K562 (cell line): Measurements from ENCODE around the gene LRRC57. TPM values are rescaled to one million over a fixed set of nuclear protein-coding genes. Genes with fewer than 3 reads are reported as not detected.

Experiments used
- ATF1 ChIP-seq, 2 experiments: fragments of 450-650 bp in 1 of 2; IDR thresholded peaks; 2 replicates each; pipeline ENCODE4 v1.6.1; 2016; ENCODE audit warnings: missing compliant biosample characterization in 1 of 2, missing genetic modification characterization in 1 of 2
- CBX1 ChIP-seq: sonication (generic); IDR thresholded peaks from 2 replicates; pipeline ENCODE4 v1.6.1; 2016; ENCODE audit warnings: antibody characterized with exemption, low read depth, mild to moderate bottlenecking
- DPF2 ChIP-seq: fragments of 450-650 bp; IDR thresholded peaks from 2 replicates; pipeline ENCODE4 v1.6.1; 2016
- MBD2 ChIP-seq: sonication (generic); IDR thresholded peaks from 2 replicates; pipeline ENCODE4 v1.6.1; 2016; ENCODE audit warnings: low read depth, borderline replicate concordance
- NR3C1 ChIP-seq: sonication (generic); formaldehyde crosslinking; IDR thresholded peaks from 2 replicates; pipeline ENCODE4 v1.8.1; 2022; ENCODE audit warnings: missing genetic modification reagents
- RBFOX2 ChIP-seq: fragments of 200-400 bp; formaldehyde crosslinking; IDR thresholded peaks from 2 replicates; pipeline ENCODE4 v1.6.1; 2017; ENCODE audit warnings: low read depth, mild to moderate bottlenecking, low read length, moderate library complexity
- SIN3A ChIP-seq, 2 experiments: fragments of 150-350 bp in 1 of 2; IDR thresholded peaks; 2 replicates each; pipeline ENCODE4 v1.6.1; 2011 to 2016; ENCODE audit warnings: borderline replicate concordance in 2 of 2, low read depth in 2 of 2, low read length in 2 of 2, mild to moderate bottlenecking in 2 of 2, moderate library complexity in 2 of 2; ENCODE audit not compliant: control insufficient read depth in 1 of 2
- SNIP1 ChIP-seq: fragments of 450-650 bp; IDR thresholded peaks from 2 replicates; pipeline ENCODE4 v1.7.1; 2017; ENCODE audit warnings: low read depth, mild to moderate bottlenecking
- TAF7 ChIP-seq: fragments of 450-650 bp; IDR thresholded peaks from 2 replicates; pipeline ENCODE4 v1.6.1; 2016; ENCODE audit warnings: missing genetic modification characterization, missing compliant biosample characterization
- TEAD4 ChIP-seq, 2 experiments: sonication (generic) in 1 of 2; formaldehyde crosslinking in 1 of 2; IDR thresholded peaks; 2 replicates each; pipeline versions ENCODE4 v1.6.1 to v1.8.0; 2012 to 2022; ENCODE audit warnings: borderline replicate concordance in 1 of 2, inconsistent platforms in 1 of 2, low read length in 1 of 2, mild to moderate bottlenecking in 1 of 2, missing genetic modification reagents in 1 of 2
- ZBTB1 ChIP-seq: sonication (generic); formaldehyde crosslinking; IDR thresholded peaks from 2 replicates; pipeline ENCODE4 v1.8.1; 2023; ENCODE audit warnings: missing genetic modification reagents, low read depth, mild to moderate bottlenecking, borderline replicate concordance
- ZNF282 ChIP-seq: sonication (generic); formaldehyde crosslinking; IDR thresholded peaks from 2 replicates; pipeline ENCODE4 v1.8.1; 2023; ENCODE audit warnings: missing genetic modification reagents
- ZNF347 ChIP-seq: fragments of 450-650 bp; formaldehyde crosslinking; IDR thresholded peaks from 2 replicates; pipeline ENCODE4 v1.4.0; 2020; ENCODE audit warnings: low read depth, mild to moderate bottlenecking, moderate library complexity
- ZNF561 ChIP-seq: fragments of 450-650 bp; formaldehyde crosslinking; conservative IDR thresholded peaks from 2 replicates; pipeline ENCODE4 v1.4.0; 2020; ENCODE audit warnings: mild to moderate bottlenecking, moderate library complexity
- polyA plus RNA-seq, 8 experiments: library from polyadenylated mRNA; depleted of rRNA in 4 of 8; stranded (reverse) in 5 of 8; unstranded in 3 of 8; fragments of >200 nt; fragmentation: Nextera tagmentation in 2 of 8; fragmentation: Illumina TruSeq in 1 of 8; extraction: Ambion mirVana in 2 of 8; extraction: Trizol in 1 of 8; gene quantifications; 2 replicates each; pipeline versions ENCODE4 v1.2.1 to v1.2.3, GENCODE V29; 2011 to 2014; ENCODE audit warnings: inconsistent platforms in 1 of 8, missing spikeins in 1 of 8
- total RNA-seq, 7 experiments: library from RNA; depleted of rRNA in 6 of 7; stranded (reverse); fragments of >200 nt in 6 of 7; fragmentation: Illumina TruSeq in 2 of 7; extraction: Trizol in 2 of 7; gene quantifications; 2 replicates each; pipeline versions ENCODE4 v1.2.1 to v1.2.3, GENCODE V29; 2011 to 2021; ENCODE audit warnings: low replicate concordance in 1 of 7
- TF ChIP-seq, protein P1 (sequence below), 2 experiments: fragments of 150-350 bp in 1 of 2; IDR thresholded peaks; 2 replicates each; pipeline ENCODE4 v1.6.1; 2012 to 2016; ENCODE audit warnings: low read depth in 2 of 2, low read length in 2 of 2, mild to moderate bottlenecking in 1 of 2, moderate library complexity in 1 of 2
- TF ChIP-seq, protein P2 (sequence below): fragments of 250-450 bp; sonication (Bioruptor Pico); IDR thresholded peaks from 2 replicates; pipeline ENCODE4 v1.8.0; 2022; ENCODE audit warnings: inconsistent platforms
- TF ChIP-seq, protein P3 (sequence below): sonication (generic); formaldehyde crosslinking; IDR thresholded peaks from 2 replicates; pipeline ENCODE4 v1.8.1; 2023; ENCODE audit warnings: mild to moderate bottlenecking, missing genetic modification reagents

The LRRC57 gene
- total and polyA plus RNA-seq, 9 of the 15 experiments (the other 6 are each of a cell fraction or from before 2014, with no cell fraction given), result 3.9 to 20.4 (median 14.8) TPM

DNA sequence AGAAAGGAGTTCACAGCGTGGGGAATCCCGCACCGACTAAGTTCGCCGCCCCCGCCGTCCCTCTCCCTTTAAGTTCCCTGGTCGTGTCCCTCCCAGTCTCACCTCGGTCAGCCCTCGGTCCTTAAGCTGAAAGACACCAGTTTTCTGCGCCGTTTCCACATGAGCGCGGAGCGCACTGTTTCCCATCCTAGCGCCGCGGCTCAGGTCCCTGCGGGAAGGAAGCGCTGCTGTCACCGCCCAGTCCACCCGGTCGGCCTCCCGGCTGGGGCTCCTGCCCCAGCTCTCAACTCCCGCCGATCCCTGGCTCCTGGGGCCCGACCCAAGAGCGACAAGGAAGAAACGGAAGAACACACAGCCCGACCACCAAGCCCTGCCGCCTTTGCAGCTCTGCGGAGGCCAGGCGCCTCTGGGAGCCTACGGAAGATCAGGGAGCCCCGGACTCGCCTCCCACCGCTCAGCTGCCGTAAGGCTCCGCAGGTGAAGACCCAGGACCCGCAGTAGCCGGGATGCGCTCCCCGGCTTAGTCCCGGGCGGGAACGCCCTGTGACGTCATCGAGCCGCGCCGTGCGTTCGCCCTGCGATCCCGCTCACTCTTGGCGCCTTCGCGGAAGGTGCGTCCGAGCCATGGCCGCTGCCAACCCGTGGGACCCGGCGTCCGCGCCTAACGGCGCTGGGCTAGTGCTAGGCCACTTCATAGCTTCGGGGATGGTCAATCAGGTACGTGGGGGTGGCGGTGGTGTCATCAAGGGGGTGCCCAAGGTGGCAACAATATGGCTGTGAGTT, at the start of gene LRRC57, which contains the start of gene HAUS2 (continued):
- peak; percentile 34; the same call in 1 of the 2 replicates for TF ChIP-seq MBD2
- TF ChIP-seq ZNF561 (CRISPR knock-in tag), result no peak
- peak; percentile 69 to 94; a peak in 3 of 4 replicates for TF ChIP-seq SIN3A (IDR thresholded peaks at IDR 0.05; ENCODE audit: borderline replicate concordance in 2 of 2, control insufficient read depth in 1 of 2, low read depth in 2 of 2, low read length in 2 of 2)
- TF ChIP-seq, protein P1, sequence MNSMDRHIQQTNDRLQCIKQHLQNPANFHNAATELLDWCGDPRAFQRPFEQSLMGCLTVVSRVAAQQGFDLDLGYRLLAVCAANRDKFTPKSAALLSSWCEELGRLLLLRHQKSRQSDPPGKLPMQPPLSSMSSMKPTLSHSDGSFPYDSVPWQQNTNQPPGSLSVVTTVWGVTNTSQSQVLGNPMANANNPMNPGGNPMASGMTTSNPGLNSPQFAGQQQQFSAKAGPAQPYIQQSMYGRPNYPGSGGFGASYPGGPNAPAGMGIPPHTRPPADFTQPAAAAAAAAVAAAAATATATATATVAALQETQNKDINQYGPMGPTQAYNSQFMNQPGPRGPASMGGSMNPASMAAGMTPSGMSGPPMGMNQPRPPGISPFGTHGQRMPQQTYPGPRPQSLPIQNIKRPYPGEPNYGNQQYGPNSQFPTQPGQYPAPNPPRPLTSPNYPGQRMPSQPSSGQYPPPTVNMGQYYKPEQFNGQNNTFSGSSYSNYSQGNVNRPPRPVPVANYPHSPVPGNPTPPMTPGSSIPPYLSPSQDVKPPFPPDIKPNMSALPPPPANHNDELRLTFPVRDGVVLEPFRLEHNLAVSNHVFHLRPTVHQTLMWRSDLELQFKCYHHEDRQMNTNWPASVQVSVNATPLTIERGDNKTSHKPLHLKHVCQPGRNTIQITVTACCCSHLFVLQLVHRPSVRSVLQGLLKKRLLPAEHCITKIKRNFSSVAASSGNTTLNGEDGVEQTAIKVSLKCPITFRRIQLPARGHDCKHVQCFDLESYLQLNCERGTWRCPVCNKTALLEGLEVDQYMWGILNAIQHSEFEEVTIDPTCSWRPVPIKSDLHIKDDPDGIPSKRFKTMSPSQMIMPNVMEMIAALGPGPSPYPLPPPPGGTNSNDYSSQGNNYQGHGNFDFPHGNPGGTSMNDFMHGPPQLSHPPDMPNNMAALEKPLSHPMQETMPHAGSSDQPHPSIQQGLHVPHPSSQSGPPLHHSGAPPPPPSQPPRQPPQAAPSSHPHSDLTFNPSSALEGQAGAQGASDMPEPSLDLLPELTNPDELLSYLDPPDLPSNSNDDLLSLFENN (IDR thresholded peaks at IDR 0.05; ENCODE audit: low read depth in 2 of 2, low read length in 2 of 2), result 0 out of 4 replicates have a peak, but pooled peaks of 1 of the 2 experiments have one; percentile 9
- 0 out of 2 replicates have a peak, but pooled peaks have one; percentile 21 for TF ChIP-seq ZBTB1
- TF ChIP-seq TAF7 (tag), result peak; percentile 72
- TF ChIP-seq RBFOX2, result peak; percentile 99
- no peak for TF ChIP-seq ZNF347
- TF ChIP-seq SNIP1, result no peak
- TF ChIP-seq, protein P2, sequence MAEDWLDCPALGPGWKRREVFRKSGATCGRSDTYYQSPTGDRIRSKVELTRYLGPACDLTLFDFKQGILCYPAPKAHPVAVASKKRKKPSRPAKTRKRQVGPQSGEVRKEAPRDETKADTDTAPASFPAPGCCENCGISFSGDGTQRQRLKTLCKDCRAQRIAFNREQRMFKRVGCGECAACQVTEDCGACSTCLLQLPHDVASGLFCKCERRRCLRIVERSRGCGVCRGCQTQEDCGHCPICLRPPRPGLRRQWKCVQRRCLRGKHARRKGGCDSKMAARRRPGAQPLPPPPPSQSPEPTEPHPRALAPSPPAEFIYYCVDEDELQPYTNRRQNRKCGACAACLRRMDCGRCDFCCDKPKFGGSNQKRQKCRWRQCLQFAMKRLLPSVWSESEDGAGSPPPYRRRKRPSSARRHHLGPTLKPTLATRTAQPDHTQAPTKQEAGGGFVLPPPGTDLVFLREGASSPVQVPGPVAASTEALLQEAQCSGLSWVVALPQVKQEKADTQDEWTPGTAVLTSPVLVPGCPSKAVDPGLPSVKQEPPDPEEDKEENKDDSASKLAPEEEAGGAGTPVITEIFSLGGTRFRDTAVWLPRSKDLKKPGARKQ (CRISPR knock-in tag), result no peak
- peak; percentile 94 for TF ChIP-seq ATF1 (CRISPR knock-in tag; IDR thresholded peaks at IDR 0.05)
- TF ChIP-seq ATF1 (tag; IDR thresholded peaks at IDR 0.05), result peak; percentile 99
- 0 out of 2 replicates have a peak, but pooled peaks have one; percentile 9 for TF ChIP-seq NR3C1
- no peak for TF ChIP-seq CBX1
- TF ChIP-seq, protein P3, sequence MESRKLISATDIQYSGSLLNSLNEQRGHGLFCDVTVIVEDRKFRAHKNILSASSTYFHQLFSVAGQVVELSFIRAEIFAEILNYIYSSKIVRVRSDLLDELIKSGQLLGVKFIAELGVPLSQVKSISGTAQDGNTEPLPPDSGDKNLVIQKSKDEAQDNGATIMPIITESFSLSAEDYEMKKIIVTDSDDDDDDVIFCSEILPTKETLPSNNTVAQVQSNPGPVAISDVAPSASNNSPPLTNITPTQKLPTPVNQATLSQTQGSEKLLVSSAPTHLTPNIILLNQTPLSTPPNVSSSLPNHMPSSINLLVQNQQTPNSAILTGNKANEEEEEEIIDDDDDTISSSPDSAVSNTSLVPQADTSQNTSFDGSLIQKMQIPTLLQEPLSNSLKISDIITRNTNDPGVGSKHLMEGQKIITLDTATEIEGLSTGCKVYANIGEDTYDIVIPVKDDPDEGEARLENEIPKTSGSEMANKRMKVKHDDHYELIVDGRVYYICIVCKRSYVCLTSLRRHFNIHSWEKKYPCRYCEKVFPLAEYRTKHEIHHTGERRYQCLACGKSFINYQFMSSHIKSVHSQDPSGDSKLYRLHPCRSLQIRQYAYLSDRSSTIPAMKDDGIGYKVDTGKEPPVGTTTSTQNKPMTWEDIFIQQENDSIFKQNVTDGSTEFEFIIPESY, result no peak
- TF ChIP-seq DPF2, result no peak
- peak; percentile 31; the same call in 1 of the 2 replicates for TF ChIP-seq TEAD4 (IDR thresholded peaks at IDR 0.05; ENCODE audit: low read length)
- TF ChIP-seq TEAD4 (CRISPR knock-in tag; IDR thresholded peaks at IDR 0.05; ENCODE audit: borderline replicate concordance), result no peak
- peak; percentile 58; the same call in 1 of the 2 replicates for TF ChIP-seq ZNF282
